Peyer's patch (tissue), 4 donors: ENCODE data around the gene FGD1. TPM values are rescaled to one million over a fixed set of nuclear protein-coding genes. Genes with fewer than 3 reads are reported as not detected.

Source experiments
- DNase-seq, 3 donors: peaks; one replicate each; pipeline ENCODE4 v3.0.0-alpha.2; 2017 to 2019
- H3K27ac ChIP-seq, 4 donors: fragments of 200-600 bp; sonication (generic); one replicate each; pipeline ENCODE4 v1.5.1; 2016 to 2019
- H3K27me3 ChIP-seq, 2 donors: fragments of 200-600 bp; sonication (generic); one replicate each; pipeline ENCODE4 v1.5.1; 2019
- H3K36me3 ChIP-seq, 3 donors: fragments of 200-600 bp; sonication (generic); one replicate each; pipeline ENCODE4 v1.5.1; 2016 to 2019
- H3K4me1 ChIP-seq, 4 donors: fragments of 200-600 bp; sonication (generic); one replicate each; pipeline ENCODE4 v1.5.1; 2016 to 2019
- H3K4me3 ChIP-seq, 4 donors: fragments of 200-600 bp; sonication (generic); 1 replicate in 3 of 4; 2 replicates in 1 of 4; pipeline ENCODE4 v1.5.1; 2016 to 2019; ENCODE audit warnings: mild to moderate bottlenecking in 1 of 4
- H3K9me3 ChIP-seq, 4 donors: fragments of 200-600 bp; sonication (generic); one replicate each; pipeline ENCODE4 v1.5.1; 2016 to 2019; ENCODE audit warnings: mild to moderate bottlenecking in 1 of 4
- POLR2A ChIP-seq, 2 donors: fragments of 450-650 bp; IDR thresholded peaks; one replicate each; pipeline ENCODE4 v1.5.1; 2017; ENCODE audit warnings: antibody characterized with exemption in 2 of 2, mild to moderate bottlenecking in 2 of 2, moderate library complexity in 2 of 2
- total RNA-seq, 4 donors: library from RNA; depleted of rRNA; stranded (reverse); fragments of >200 nt; gene quantifications; one replicate each; pipeline ENCODE4 v1.1.0, GENCODE V29; 2016
- TF ChIP-seq, protein P1 (sequence below), 6 experiments: fragments of 450-650 bp in 4 of 6; fragments of 200-600 bp in 2 of 6; sonication (generic) in 1 of 6; IDR thresholded peaks; one replicate each; pipeline ENCODE4 v1.5.1; 2017 to 2019; ENCODE audit warnings: antibody characterized with exemption in 6 of 6, mild to moderate bottlenecking in 3 of 6, moderate library complexity in 1 of 6

The FGD1 gene
- total RNA-seq, 4 donors from 2014 or later: 0.88 to 9.9 (median 4.7) TPM

GRCh38 chrX:54439960-54440871 lies 55.8 kb downstream of the FGD1 start, which contains the start of gene TSR2:
Gene TSR2, plus strand, starts transcription at chrX:54440404. Its CDS starts 18 bp downstream, at chrX:54440422.
- DNase-seq: peak; percentile 78 to 91 (median 79)
- TF ChIP-seq, protein P1, sequence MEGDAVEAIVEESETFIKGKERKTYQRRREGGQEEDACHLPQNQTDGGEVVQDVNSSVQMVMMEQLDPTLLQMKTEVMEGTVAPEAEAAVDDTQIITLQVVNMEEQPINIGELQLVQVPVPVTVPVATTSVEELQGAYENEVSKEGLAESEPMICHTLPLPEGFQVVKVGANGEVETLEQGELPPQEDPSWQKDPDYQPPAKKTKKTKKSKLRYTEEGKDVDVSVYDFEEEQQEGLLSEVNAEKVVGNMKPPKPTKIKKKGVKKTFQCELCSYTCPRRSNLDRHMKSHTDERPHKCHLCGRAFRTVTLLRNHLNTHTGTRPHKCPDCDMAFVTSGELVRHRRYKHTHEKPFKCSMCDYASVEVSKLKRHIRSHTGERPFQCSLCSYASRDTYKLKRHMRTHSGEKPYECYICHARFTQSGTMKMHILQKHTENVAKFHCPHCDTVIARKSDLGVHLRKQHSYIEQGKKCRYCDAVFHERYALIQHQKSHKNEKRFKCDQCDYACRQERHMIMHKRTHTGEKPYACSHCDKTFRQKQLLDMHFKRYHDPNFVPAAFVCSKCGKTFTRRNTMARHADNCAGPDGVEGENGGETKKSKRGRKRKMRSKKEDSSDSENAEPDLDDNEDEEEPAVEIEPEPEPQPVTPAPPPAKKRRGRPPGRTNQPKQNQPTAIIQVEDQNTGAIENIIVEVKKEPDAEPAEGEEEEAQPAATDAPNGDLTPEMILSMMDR (IDR thresholded peaks at IDR 0.05): no peak
- peak; percentile 26 to 32 for TF ChIP-seq POLR2A (IDR thresholded peaks at IDR 0.05)
- Histone ChIP-seq H3K9me3 (no peaks in the 10 kb centered on the region), H3K27ac (peak within 1 kb of the TSS; percentile 32 to 78 (median 51)), H3K36me3 (no peaks in the 10 kb centered on the region), H3K27me3 (no peaks in the 10 kb centered on the region), H3K4me1 (peaks cover 0 to 10% (median 4%) of the 10 kb centered on the region in 4 donors), H3K4me3 (peak within 1 kb of the TSS; percentile 73 to 94 (median 76))

GRCh38 chrX:54435121-54435520 lies 60.9 kb downstream of the FGD1 start:
- Histone ChIP-seq H3K27ac (no peak overlapping the region), H3K9me3 (no peaks in the 10 kb centered on the region), H3K4me3 (no peak overlapping the region), H3K36me3 (no peaks in the 10 kb centered on the region), H3K4me1 (no peaks in the 10 kb centered on the region), H3K27me3 (no peaks in the 10 kb centered on the region)
- TF ChIP-seq POLR2A (IDR thresholded peaks at IDR 0.05): no peak
- TF ChIP-seq, protein P1 (IDR thresholded peaks at IDR 0.05): no peak
- DNase-seq: no peak

DNA sequence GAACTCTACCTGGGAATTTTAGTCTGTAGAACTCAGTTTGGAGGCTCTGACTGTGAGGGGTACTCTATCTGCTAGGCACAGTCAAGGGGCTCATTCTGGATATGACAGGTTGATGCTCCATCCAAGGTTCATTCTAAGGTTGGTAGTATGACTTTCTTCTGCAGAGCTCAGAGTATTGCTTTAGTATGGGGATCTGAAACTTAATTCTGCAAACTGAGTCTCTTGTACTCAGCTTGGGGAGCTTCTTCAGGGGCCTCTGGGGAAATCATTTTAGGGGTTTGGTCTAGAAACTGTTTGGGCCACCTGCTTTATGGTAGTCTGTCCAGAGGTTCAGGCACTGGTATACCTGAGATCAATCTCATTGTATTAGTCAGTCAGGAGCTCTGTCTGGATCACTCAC lies 65.5 kb downstream of the FGD1 start:
- no peak for DNase-seq
- H3K27me3 ChIP-seq: no peaks in the 10 kb centered on the region
- no peaks in the 10 kb centered on the region for H3K4me1 ChIP-seq
- no peaks in the 10 kb centered on the region for H3K36me3 ChIP-seq
- H3K4me3 ChIP-seq: no peak overlapping the region
- H3K9me3 ChIP-seq: no peaks in the 10 kb centered on the region
- no peak overlapping the region for H3K27ac ChIP-seq
- TF ChIP-seq POLR2A (IDR thresholded peaks at IDR 0.05): no peak
- TF ChIP-seq, protein P1 (IDR thresholded peaks at IDR 0.05): no peak

DNA sequence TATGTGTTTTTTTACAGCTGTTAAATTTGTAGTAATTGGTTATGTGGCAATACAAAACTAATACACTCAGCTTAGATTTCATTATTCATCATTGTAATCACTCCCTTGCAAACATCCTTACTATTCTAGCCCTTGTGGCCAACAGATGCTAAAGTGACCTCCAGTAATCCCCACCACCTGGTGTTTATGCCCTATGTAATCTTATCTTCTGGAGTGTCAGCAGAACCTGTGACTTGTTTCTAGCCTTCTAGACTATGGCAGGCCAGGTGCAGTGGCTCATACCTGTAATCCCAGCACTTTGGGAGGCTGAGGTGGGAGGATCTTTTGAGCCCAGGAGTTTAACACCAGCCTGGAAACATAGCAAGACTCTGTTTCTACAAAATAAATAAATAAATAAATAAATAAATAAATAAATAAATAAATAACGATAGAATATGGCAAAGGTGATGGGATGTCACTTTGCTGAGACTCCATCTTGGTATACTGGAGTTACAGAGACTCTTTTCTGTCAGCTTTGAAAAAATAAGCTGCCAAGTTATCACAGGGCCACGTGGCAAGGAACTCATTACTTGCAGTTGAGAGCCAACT lies 68.1 kb downstream of the FGD1 start:
- H3K4me3 ChIP-seq: no peak overlapping the region
- DNase-seq: no peak
- H3K36me3 ChIP-seq: no peaks in the 10 kb centered on the region
- no peak overlapping the region for H3K27ac ChIP-seq
- H3K27me3 ChIP-seq: no peaks in the 10 kb centered on the region
- TF ChIP-seq POLR2A (IDR thresholded peaks at IDR 0.05): no peak
- TF ChIP-seq, protein P1 (IDR thresholded peaks at IDR 0.05): no peak
- H3K9me3 ChIP-seq: no peaks in the 10 kb centered on the region
- H3K4me1 ChIP-seq: no peaks in the 10 kb centered on the region

DNA sequence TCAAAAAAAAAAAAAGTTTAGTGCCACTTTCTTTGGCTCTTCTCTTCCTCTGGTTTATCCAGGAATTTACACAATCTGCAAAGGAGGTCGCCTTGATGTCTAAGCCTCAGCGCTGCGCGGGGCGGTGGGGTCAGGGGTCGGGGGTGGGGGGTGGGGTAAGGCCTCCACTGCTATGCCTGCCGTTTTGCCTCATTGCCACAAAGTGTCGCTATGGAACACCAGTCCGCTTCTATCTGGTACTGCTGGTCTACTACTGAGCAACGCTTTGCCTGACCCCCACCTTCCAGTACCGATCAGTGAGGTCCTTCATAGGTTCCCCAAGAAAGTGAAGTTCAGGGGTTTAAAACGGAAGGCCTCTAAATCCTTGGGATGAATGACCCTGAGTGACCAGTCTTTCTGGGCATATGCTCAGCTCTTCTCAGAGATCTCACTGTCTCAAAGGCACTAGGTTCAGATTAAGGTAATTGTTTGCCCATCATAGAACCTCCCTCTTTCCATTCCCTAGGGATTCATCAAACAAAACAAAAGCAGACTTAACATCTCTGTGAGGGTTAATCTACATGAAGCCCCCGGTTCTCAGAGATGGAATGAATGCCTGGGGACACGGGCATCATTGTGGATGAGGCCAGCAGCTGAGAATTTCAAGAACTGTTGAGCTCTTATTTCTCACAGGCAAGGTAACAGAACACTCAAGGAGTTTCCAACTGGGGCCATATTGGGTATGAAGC lies 72.7 kb downstream of the FGD1 start:
- Histone ChIP-seq H3K27me3 (no peaks in the 10 kb centered on the region), H3K9me3 (no peaks in the 10 kb centered on the region), H3K4me3 (no peak overlapping the region), H3K4me1 (no peaks in the 10 kb centered on the region), H3K36me3 (no peaks in the 10 kb centered on the region), H3K27ac (no peak overlapping the region)
- no peak for TF ChIP-seq POLR2A (IDR thresholded peaks at IDR 0.05)
- TF ChIP-seq, protein P1 (IDR thresholded peaks at IDR 0.05): no peak
- no peak for DNase-seq
